HG02973 (cell line): ENCODE measurements around the gene HMGCS2.

ENCODE experiments used
- ATAC-seq: cut with Tn5 transposase; IDR thresholded peaks from one replicate; pipeline ENCODE4 v1.9.1; 2021; ENCODE audit warnings: moderate library complexity; ENCODE audit not compliant: unreplicated experiment

The HMGCS2 gene

GRCh38 chr1:119764220-119764619 is 4.5 kb downstream of the HMGCS2 start:
- ATAC-seq: no peak

- ATAC-seq: no peak
Measured at GRCh38 chr1:119762953-119763352, 5.8 kb downstream of the HMGCS2 start.

GRCh38 chr1:119762409-119762808 is 6.3 kb downstream of the HMGCS2 start:
- ATAC-seq: no peak

GRCh38 chr1:119758584-119758983 is 10.1 kb downstream of the HMGCS2 start:
- ATAC-seq: no peak

DNA sequence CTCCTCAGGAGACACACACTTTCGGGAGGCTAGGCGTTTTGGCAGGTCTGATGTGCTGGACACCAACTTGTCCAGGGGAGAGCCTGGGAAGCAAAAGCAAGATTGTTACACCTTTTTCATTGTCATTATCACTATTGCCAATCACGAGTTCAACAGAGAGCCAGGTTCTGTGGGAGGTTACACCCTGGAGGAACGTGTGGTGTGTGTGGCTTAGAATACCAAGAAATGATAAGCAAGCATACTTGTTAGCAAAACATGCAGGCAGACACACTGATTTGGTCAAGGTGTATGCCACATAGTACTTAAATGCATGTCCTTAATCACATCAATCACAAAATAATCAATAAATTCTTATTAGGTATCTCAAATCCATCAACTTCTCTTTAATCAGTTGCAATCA is 16.1 kb downstream of the HMGCS2 start:
- ATAC-seq: no peak

DNA sequence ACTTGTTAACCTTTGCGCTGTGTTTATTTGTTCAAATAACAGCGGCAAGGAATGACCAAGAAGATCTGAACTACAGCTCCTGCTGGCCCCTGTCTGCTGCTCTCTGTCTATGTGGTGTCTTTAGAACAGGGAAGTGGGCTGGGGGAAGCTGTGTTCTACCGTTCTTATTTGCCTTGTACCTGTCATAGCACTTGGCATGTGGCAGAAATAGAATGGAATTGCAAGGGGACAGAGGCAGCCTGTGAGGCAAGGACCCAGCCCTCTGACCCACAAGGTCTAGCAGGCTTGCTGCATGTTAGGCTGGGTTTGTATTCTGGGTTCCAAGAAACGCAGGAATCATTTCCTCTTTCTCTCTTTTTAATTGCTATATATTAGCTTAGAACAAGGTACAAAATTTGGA is 20.7 kb downstream of the HMGCS2 start:
- ATAC-seq: no peak

- no peak for ATAC-seq
Measured at GRCh38 chr1:119747451-119747850, 21.3 kb downstream of the HMGCS2 start.

GRCh38 chr1:119745034-119745433 is 23.7 kb downstream of the HMGCS2 start:
- no peak for ATAC-seq

DNA sequence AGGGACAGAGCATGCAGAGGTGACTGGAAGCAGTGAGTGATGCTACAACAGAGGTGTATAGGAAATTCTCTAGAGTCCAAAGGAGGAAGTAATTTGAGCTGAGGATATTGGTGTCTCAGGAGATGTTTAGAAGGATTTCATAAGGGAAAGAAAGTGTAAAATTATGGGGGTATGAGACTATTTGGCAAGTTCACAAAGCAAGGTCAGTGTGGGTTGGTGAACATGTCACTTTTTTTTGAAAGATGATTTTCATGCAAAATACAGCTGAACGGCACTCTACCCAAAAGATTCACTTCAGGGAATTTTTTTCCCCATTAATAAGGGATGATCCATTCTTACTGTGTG is 24.1 kb downstream of the HMGCS2 start:
- ATAC-seq: no peak

DNA sequence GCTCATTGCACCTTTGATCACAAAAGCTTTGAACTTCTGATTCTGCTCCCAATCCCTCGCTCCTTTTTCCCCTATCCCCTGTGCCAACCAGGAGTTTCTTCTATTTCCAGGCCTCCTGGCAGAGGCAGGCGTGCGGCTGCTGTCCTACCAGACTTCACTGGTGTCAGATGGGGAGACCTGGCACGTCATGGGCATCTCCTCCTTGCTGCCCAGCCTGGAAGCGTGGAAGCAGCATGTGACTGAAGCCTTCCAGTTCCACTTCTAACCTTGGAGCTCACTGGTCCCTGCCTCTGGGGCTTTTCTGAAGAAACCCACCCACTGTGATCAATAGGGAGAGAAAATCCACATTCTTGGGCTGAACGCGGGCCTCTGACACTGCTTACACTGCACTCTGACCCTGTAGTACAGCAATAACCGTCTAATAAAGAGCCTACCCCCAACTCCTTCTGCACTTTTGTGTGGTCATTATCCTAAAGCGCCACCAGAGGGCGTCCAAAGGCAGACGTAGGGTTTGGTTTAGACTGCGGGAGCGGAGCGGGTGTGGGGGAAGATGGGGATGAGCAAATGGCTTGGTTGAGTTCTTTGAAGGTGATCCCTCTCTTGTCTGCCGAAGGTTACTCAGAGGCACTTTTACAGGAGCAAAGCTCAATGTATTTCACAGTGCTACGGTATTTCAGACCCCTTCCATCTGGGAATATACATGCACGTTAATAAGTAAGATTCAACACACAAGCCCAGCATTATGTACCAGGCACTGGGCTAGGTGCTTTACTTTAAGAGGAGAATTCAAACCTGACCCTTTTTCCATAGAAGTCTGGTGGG is 24.7 kb downstream of the HMGCS2 start:
- peak; percentile 66 for ATAC-seq

DNA sequence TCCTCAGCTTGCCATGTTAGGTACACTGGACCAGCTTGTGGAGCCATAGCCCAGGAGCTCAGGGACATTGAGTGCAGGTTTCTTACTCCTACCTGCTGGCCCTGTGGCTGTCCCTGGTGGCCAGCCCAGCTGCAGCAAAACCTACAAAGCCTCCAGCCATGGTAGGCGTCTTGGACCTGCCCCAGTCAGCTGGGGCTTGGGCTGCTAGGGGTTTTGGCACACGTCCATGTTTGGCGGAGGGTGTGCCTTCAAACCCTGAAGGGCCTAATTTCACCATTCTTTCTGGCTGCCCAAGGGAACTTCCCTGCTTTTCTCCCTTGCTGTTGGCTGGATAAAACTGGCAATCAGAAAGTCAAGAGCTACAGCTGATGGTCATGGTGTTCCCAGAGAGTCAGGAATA is 25.4 kb downstream of the HMGCS2 start:
- ATAC-seq: no peak

DNA sequence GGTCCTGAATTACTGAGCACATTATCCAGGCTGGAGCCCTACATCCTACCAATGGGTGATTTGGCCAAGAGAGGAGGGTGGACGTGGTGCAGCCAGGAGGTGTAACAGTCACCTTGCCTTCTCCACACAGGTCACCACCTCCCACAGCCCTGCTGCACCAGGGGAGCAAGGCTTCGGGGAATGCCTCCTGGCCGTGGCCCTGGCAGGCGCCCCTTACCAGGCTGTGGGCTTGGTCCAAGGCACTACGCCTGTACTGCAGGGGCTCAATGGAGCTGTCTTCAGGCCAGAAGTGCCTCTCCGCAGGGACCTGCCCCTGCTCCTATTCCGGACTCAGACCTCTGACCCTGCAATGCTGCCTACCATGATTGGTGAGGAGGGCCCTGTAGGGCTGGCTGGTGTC is 26.0 kb downstream of the HMGCS2 start:
- no peak for ATAC-seq

DNA sequence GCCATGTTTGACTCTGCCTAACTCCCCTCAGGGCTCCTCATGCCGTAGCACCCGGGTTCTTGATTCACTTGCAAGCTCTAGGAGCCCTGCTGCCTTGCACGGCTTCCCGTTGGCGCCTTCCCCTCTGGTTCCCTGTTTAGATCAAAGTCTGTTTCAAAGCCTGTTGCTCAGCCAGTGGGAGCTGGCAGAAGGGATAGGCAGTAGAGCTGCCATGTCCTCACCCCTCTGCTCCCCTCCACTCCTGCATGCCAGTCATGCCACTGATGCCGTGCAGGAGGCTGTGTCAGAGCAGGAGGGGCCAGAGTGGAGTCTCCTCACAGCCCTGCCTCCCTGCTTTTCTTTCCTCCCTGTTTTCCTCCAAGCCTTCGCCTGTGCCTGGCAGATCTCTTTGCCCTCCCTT is 26.5 kb downstream of the HMGCS2 start:
- ATAC-seq: no peak

DNA sequence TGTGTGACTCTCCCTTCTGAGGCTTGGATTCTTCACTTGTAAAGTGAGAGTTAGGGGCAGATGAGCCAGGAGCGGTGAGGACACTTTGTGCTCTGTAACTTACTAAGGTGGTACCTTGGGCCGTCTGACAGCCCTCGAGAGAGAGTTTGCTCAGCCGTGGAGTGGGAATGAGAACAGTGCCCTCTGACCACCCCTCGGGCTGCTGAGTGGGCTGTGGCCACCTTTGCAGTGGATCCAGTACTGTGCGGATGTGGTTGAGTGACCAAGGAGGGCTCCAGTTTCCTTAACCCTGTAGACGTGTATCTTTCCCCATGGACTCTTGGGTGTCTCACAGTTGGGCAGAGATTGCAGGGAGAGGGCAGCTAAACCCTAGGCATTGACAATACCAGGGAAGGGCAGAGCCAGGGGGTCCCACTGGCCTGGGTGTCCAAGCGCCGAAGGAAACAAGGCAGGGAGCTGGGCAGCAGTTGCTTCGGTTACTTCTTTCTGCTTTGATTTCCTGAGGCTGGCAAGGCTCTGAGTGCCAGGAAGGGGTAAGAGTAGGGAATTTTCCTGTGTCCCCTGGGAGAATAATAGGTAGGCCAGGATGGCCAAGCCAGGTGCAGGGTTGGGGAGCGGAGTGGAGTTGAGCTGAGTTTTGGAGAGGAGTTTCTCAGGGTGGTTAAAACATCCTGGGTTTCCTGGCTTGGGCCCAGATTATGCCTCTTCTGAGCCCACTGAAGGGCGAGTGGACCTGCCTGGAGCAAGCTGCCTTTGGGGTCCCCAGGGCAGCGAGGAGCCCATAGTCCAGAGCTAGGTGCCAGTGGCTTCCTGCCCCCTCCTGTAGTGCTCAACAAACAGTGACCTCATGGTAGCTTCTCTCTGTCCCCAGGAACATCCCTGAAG is 27.6 kb downstream of the HMGCS2 start:
- no peak for ATAC-seq

DNA sequence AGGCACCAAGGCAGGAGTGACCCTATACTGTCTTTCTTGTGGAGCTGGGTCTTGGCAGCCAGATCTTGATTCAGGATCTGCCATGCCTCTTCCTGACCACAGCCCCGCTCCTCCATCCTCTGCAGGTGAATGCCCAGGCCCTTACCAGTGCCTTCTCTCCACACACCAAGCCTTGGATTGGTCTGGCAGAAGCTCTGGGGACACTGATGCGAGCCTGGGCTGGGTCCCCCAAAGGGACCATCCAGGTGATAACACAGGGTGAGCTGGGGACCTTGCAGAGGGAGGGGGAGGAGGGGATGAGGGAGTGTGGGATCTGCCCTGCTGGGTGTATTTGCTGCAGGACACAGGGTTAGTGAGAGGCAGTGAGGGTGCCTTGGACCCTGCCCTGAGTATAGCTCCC is 28.4 kb downstream of the HMGCS2 start:
- no peak for ATAC-seq

DNA sequence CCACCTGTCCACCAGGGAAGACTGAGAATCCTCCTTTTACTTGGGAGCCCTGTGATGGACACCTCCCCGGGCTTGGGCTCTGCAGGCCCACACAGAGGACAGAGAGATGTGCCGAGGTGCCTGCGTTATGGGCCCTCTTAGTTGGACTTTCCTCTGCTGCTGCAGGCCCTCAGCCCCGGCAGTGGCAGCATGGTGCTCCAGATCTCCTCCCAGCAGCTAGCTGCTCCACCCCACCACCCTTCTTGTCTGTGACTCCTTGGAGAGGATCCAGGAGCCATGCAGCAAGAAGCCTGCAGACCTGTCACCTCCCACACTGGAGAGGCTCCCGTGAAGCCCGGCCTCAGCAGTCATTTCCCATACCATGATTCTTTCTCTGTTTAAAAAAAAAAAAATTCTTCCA is 29.6 kb downstream of the HMGCS2 start:
- ATAC-seq: no peak

DNA sequence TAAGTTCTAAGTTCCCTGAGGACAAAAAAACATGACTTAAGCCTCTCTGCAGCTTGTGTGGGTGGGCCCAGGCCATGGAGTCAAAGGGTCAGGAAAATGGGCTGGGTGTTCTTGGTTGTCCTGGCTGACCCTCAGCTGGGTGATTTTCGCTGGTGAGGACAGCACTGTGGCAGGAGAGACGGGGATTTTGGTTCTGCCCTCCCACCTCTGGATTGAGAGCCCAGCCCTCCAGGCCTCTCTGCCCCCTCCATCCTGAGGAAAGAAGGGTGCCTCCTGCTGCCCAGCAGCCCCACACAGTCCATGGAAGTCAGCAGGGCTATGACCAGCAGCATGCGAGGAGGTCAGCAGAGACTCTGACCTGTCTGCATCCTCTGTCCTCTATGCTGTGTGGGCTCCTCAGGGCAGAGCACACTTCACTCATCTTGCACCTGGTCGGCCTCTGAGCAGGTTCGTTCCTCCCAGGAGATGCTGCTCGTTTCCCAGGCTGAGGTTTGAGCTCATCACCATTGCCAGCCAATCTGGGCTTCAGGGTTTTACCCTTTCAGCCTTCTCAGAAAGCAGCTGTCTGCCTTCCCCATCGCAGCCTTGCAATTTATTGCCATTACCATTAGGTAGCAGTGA is 30.5 kb downstream of the HMGCS2 start:
- no peak for ATAC-seq

- ATAC-seq: no peak
Measured at GRCh38 chr1:119737040-119737682, 31.5 kb downstream of the HMGCS2 start.

- ATAC-seq: no peak
Measured at GRCh38 chr1:119736649-119737039, 32.1 kb downstream of the HMGCS2 start.

- no peak for ATAC-seq
Measured at GRCh38 chr1:119735217-119735616, 33.5 kb downstream of the HMGCS2 start.

GRCh38 chr1:119733754-119734153 is 35.0 kb downstream of the HMGCS2 start:
- no peak for ATAC-seq
